Naive B cell (primary cell): ENCODE data around the gene NASP. TPM values are rescaled to one million over a fixed set of nuclear protein-coding genes. Genes with fewer than 3 reads are reported as not detected.
"Not testable (repeated sequence)": the region's sequence is repeated elsewhere in the genome, so short reads cannot be mapped to it uniquely, and the experiment has no call there.

Experiments
- ATAC-seq, 2 donors: fragments of 150-1000 bp; cut with Tn5 transposase; 2 replicates each; pipeline ENCODE4 v1.10.0; 2021; ENCODE audit warnings: low read depth in 2 of 2, mild to moderate bottlenecking in 2 of 2, moderate library complexity in 2 of 2
- DNase-seq: peaks from one replicate; pipeline ENCODE4 v3.0.0; 2022
- H3K27ac Mint-ChIP-seq, 6 donors: one replicate each; pipeline ENCODE4 v1.8.0; 2020 to 2022; ENCODE audit warnings: mild to moderate bottlenecking in 6 of 6, mixed read lengths in 6 of 6, moderate library complexity in 5 of 6, inconsistent platforms in 2 of 6
- H3K27me3 Mint-ChIP-seq, 3 donors: one replicate each; pipeline ENCODE4 v1.8.0; 2021 to 2022; ENCODE audit warnings: mixed read lengths in 3 of 3, mild to moderate bottlenecking in 1 of 3
- H3K36me3 Mint-ChIP-seq, 2 donors: one replicate each; pipeline ENCODE4 v1.8.0; 2020 to 2022; ENCODE audit warnings: mixed read lengths in 2 of 2, inconsistent platforms in 1 of 2, mild to moderate bottlenecking in 1 of 2
- H3K4me1 Mint-ChIP-seq, 3 donors: one replicate each; pipeline ENCODE4 v1.8.0; 2020 to 2022; ENCODE audit warnings: mixed read lengths in 3 of 3, inconsistent platforms in 1 of 3, mild to moderate bottlenecking in 1 of 3, moderate library complexity in 1 of 3
- H3K4me3 Mint-ChIP-seq, 8 donors: one replicate each; pipeline ENCODE4 v1.8.0; 2020 to 2022; ENCODE audit warnings: mild to moderate bottlenecking in 8 of 8, mixed read lengths in 8 of 8, moderate library complexity in 8 of 8, inconsistent platforms in 2 of 8
- H3K9me3 Mint-ChIP-seq, 7 donors: one replicate each; pipeline ENCODE4 v1.8.0; 2020 to 2022; ENCODE audit warnings: mixed read lengths in 7 of 7, mild to moderate bottlenecking in 5 of 7, inconsistent platforms in 2 of 7, moderate library complexity in 1 of 7
- polyA plus RNA-seq, 6 donors: library from polyadenylated mRNA; unstranded; fragments of 300-500 nt; fragmentation: Illumina TruSeq; gene quantifications; one replicate each; pipeline ENCODE4 v1.2.3, GENCODE V29; 2021; ENCODE audit warnings: low read depth in 6 of 6

The NASP gene
- polyA plus RNA-seq, 6 donors from 2014 or later = 90.5 to 140 (median 114) TPM

- peak; percentile 74 to 75 for ATAC-seq
- H3K36me3 Mint-ChIP-seq = peaks cover 0 to 9% of the 10 kb centered on the region in 2 donors
- peak overlapping the region; percentile 96 to 100 (median 100) for H3K4me3 Mint-ChIP-seq
- peaks cover 27 to 52% (median 44%) of the 10 kb centered on the region in 3 donors for H3K4me1 Mint-ChIP-seq
- DNase-seq = peak; percentile 92
- peak overlapping the region; percentile 97 to 100 (median 98) for H3K27ac Mint-ChIP-seq
- H3K27me3 Mint-ChIP-seq = no peaks in the 10 kb centered on the region
- peaks cover 0 to 5% (median 2%) of the 10 kb centered on the region in 7 donors for H3K9me3 Mint-ChIP-seq
These were observed 576 bp upstream of the NASP start for GRCh38 chr1:45583264-45583665.

- peaks cover 0 to 9% of the 10 kb centered on the region in 2 donors for H3K36me3 Mint-ChIP-seq
- peaks cover 27 to 61% (median 44%) of the 10 kb centered on the region in 3 donors for H3K4me1 Mint-ChIP-seq
- H3K27ac Mint-ChIP-seq = peak overlapping the region; percentile 97 to 100 (median 98)
- H3K27me3 Mint-ChIP-seq = no peaks in the 10 kb centered on the region
- peaks cover 0 to 5% (median 2%) of the 10 kb centered on the region in 7 donors for H3K9me3 Mint-ChIP-seq
- peak overlapping the region; percentile 96 to 100 (median 100) for H3K4me3 Mint-ChIP-seq
- ATAC-seq = peak; percentile 34 to 38
- DNase-seq = peak; percentile 83
These were observed 689 bp downstream of the NASP start for GRCh38 chr1:45584351-45585109.

GRCh38 chr1:45585110-45585426, 1.2 kb downstream of the NASP start:
- DNase-seq (no peak), ATAC-seq (no peak)
- peak overlapping the region; percentile 96 to 100 (median 100) for H3K4me3 Mint-ChIP-seq
- H3K4me1 Mint-ChIP-seq = peaks cover 27 to 64% (median 44%) of the 10 kb centered on the region in 3 donors
- peaks cover 0 to 5% (median 2%) of the 10 kb centered on the region in 7 donors for H3K9me3 Mint-ChIP-seq
- peak overlapping the region; percentile 97 to 100 (median 97) for H3K27ac Mint-ChIP-seq
- H3K27me3 Mint-ChIP-seq = no peaks in the 10 kb centered on the region
- peaks cover 0 to 9% of the 10 kb centered on the region in 2 donors for H3K36me3 Mint-ChIP-seq

- Mint-ChIP-seq H3K9me3 (peaks cover 0 to 5% (median 2%) of the 10 kb centered on the region in 7 donors), H3K36me3 (peaks cover 0 to 9% of the 10 kb centered on the region in 2 donors), H3K4me1 (peaks cover 27 to 64% (median 44%) of the 10 kb centered on the region in 3 donors), H3K4me3 (peak overlapping the region; percentile 96 to 100 (median 100)), H3K27ac (peak overlapping the region in 5 of 6 donors; percentile 78 to 97 (median 97)), H3K27me3 (no peaks in the 10 kb centered on the region)
- DNase-seq (no peak), ATAC-seq (no peak)
These were observed 1.7 kb downstream of the NASP start for GRCh38 chr1:45585496-45586075.

- peak overlapping the region; percentile 94 to 98 (median 97) for H3K27ac Mint-ChIP-seq
- H3K4me1 Mint-ChIP-seq = peaks cover 27 to 64% (median 49%) of the 10 kb centered on the region in 3 donors
- peak overlapping the region in 6 of 8 donors; percentile 94 to 100 (median 99) for H3K4me3 Mint-ChIP-seq
- H3K9me3 Mint-ChIP-seq = peaks cover 0 to 5% (median 2%) of the 10 kb centered on the region in 7 donors
- ATAC-seq (no peak), DNase-seq (no peak)
- H3K27me3 Mint-ChIP-seq = no peaks in the 10 kb centered on the region
- H3K36me3 Mint-ChIP-seq = peaks cover 0 to 9% of the 10 kb centered on the region in 2 donors
These were observed 2.9 kb downstream of the NASP start for GRCh38 chr1:45586769-45587168.

GRCh38 chr1:45589861-45590260, 6.0 kb downstream of the NASP start:
- Mint-ChIP-seq H3K27ac (no peak overlapping the region), H3K9me3 (no peaks in the 10 kb centered on the region), H3K36me3 (no peaks in the 10 kb centered on the region), H3K4me1 (peaks cover 14 to 41% (median 29%) of the 10 kb centered on the region in 3 donors), H3K27me3 (no peaks in the 10 kb centered on the region), H3K4me3 (no peak overlapping the region)
- ATAC-seq (no peak), DNase-seq (no peak)

- H3K36me3 Mint-ChIP-seq = peaks cover 5 to 9% of the 10 kb centered on the region in 2 donors
- no peaks in the 10 kb centered on the region for H3K9me3 Mint-ChIP-seq
- ATAC-seq = no peak
- peaks cover 6 to 22% (median 22%) of the 10 kb centered on the region in 3 donors for H3K4me1 Mint-ChIP-seq
- H3K27ac Mint-ChIP-seq = peak overlapping the region in 1 of 6 donors; percentile 81
- no peak overlapping the region for H3K4me3 Mint-ChIP-seq
- no peaks in the 10 kb centered on the region for H3K27me3 Mint-ChIP-seq
- no peak for DNase-seq
These were observed 10.6 kb downstream of the NASP start for GRCh38 chr1:45594412-45594811.

- H3K4me1 Mint-ChIP-seq = peaks cover 13 to 39% (median 31%) of the 10 kb centered on the region in 3 donors
These were observed 12.9 kb downstream of the NASP start for GRCh38 chr1:45596765-45597164.

GRCh38 chr1:45604239-45604638, 20.4 kb downstream of the NASP start:
- no peak overlapping the region for H3K4me3 Mint-ChIP-seq
- peak overlapping the region in 2 of 6 donors; percentile 58 to 72 for H3K27ac Mint-ChIP-seq
- H3K4me1 Mint-ChIP-seq = peaks cover 35 to 47% (median 40%) of the 10 kb centered on the region in 3 donors

More at GRCh38 chr1:45596765-45597164, 12.9 kb downstream of the NASP start:
- DNase-seq, H3K9me3 Mint-ChIP-seq, H3K27me3 Mint-ChIP-seq, H3K4me3 Mint-ChIP-seq, H3K36me3 Mint-ChIP-seq, ATAC-seq: not testable (repeated sequence)
- H3K27ac Mint-ChIP-seq = peak overlapping the region in 1 of 6 donors; percentile 30

GRCh38 chr1:45607404-45608074, 23.7 kb downstream of the NASP start:
- H3K4me1 Mint-ChIP-seq = peaks cover 34 to 40% (median 38%) of the 10 kb centered on the region in 3 donors
- H3K27me3 Mint-ChIP-seq = no peaks in the 10 kb centered on the region
- peaks cover 32 to 38% of the 10 kb centered on the region in 2 donors for H3K36me3 Mint-ChIP-seq
- H3K4me3 Mint-ChIP-seq = peak overlapping the region in 7 of 8 donors; percentile 4 to 75 (median 37)
- H3K27ac Mint-ChIP-seq = peak overlapping the region in 5 of 6 donors; percentile 49 to 94 (median 91)
- no peaks in the 10 kb centered on the region for H3K9me3 Mint-ChIP-seq
- no peak for ATAC-seq
- DNase-seq = no peak

More at GRCh38 chr1:45604239-45604638, 20.4 kb downstream of the NASP start:
- Mint-ChIP-seq H3K36me3 (peaks cover 22 to 33% of the 10 kb centered on the region in 2 donors), H3K27me3 (no peaks in the 10 kb centered on the region), H3K9me3 (no peaks in the 10 kb centered on the region)
- ATAC-seq (no peak), DNase-seq (no peak)

- H3K4me1 Mint-ChIP-seq = peaks cover 34 to 40% (median 38%) of the 10 kb centered on the region in 3 donors
- ATAC-seq = peak; percentile 95
- H3K36me3 Mint-ChIP-seq = peaks cover 38% of the 10 kb centered on the region in 2 donors
- H3K9me3 Mint-ChIP-seq = no peaks in the 10 kb centered on the region
- no peaks in the 10 kb centered on the region for H3K27me3 Mint-ChIP-seq
- peak overlapping the region; percentile 85 to 94 (median 90) for H3K27ac Mint-ChIP-seq
- H3K4me3 Mint-ChIP-seq = peak overlapping the region in 7 of 8 donors; percentile 17 to 79 (median 51)
- peak; percentile 65 for DNase-seq
These were observed 24.6 kb downstream of the NASP start for GRCh38 chr1:45608175-45609156.

GRCh38 chr1:45610589-45611226, 26.9 kb downstream of the NASP start:
- Mint-ChIP-seq H3K4me1 (peaks cover 40 to 52% (median 51%) of the 10 kb centered on the region in 3 donors), H3K27me3 (no peaks in the 10 kb centered on the region), H3K9me3 (no peaks in the 10 kb centered on the region), H3K36me3 (peaks cover 34 to 41% of the 10 kb centered on the region in 2 donors), H3K27ac (peak overlapping the region in 5 of 6 donors; percentile 63 to 92 (median 91)), H3K4me3 (peak overlapping the region in 2 of 8 donors; percentile 6 to 54)
- DNase-seq (no peak), ATAC-seq (no peak)
